NCI-H187 (cell line): Measurements from ENCODE around the gene MT3.

Experiments
- DNase-seq, 2 experiments: peaks; one replicate each; lab custom pipeline; 2025; lab: John Stamatoyannopoulos, UW

Gene MT3

GRCh38 chr16:56631197-56631596, 41.9 kb downstream of the MT3 start:
- DNase-seq, result no peak

- no peak for DNase-seq
Measured at GRCh38 chr16:56631832-56632155, 42.5 kb downstream of the MT3 start.

- DNase-seq, result no peak
Measured at GRCh38 chr16:56632156-56632847, 43.0 kb downstream of the MT3 start, which contains the start of gene MT1M. Gene MT1M, plus strand, starts transcription at chr16:56632659. Its CDS starts 73 bp downstream, at chr16:56632732.

GRCh38 chr16:56632848-56633365, 43.6 kb downstream of the MT3 start:
- no peak for DNase-seq

GRCh38 chr16:56633535-56633934, 44.2 kb downstream of the MT3 start:
- DNase-seq, result no peak

GRCh38 chr16:56634715-56635440, 45.5 kb downstream of the MT3 start:
- DNase-seq, result no peak

GRCh38 chr16:56635441-56635967, 46.2 kb downstream of the MT3 start:
- no peak for DNase-seq

GRCh38 chr16:56636616-56637413, 47.5 kb downstream of the MT3 start:
- DNase-seq, result no peak

GRCh38 chr16:56637814-56638750, 48.8 kb downstream of the MT3 start, which contains the start of gene MT1A:
Gene MT1A, plus strand, starts transcription at chr16:56638666. Its CDS starts 73 bp downstream, at chr16:56638739.
- no peak for DNase-seq

GRCh38 chr16:56639045-56639444, 49.7 kb downstream of the MT3 start:
- DNase-seq, result no peak

- no peak for DNase-seq
Measured at GRCh38 chr16:56640076-56640475, 50.7 kb downstream of the MT3 start.
